Endothelial cell of umbilical vein (primary cell): ENCODE measurements around the gene COX14. TPM values are rescaled to one million over a fixed set of nuclear protein-coding genes. Genes with fewer than 3 reads are reported as not detected.

Experiments used
- Bru-seq: library from RNA; stranded (reverse); fragments of 400-500 nt; gene quantifications from one replicate; lab custom pipeline; 2021; lab: Mats Ljungman, UMichigan
- BruChase-seq, 2 experiments: library from RNA; stranded (reverse); fragments of 400-500 nt; gene quantifications; one replicate each; lab custom pipeline; 2021; lab: Mats Ljungman, UMichigan
- BruUV-seq: library from RNA; stranded (reverse); fragments of 400-500 nt; replicated peaks from 2 replicates; lab custom pipeline; 2021; lab: Mats Ljungman, UMichigan
- CTCF ChIA-PET: fragments of 300-600, 350-600 bp; sonication (Branson Sonifier 250); formaldehyde crosslinking; loops from one replicate; lab custom pipeline; 2021; ENCODE audit warnings: antibody characterized with exemption, inconsistent platforms; lab: Charles Lee
- POLR2A ChIA-PET: fragments of 300-600, 350-600 bp; sonication (Branson Sonifier 250); formaldehyde crosslinking; loops from one replicate; lab custom pipeline; 2021; ENCODE audit warnings: antibody characterized with exemption, inconsistent platforms; lab: Charles Lee
- DNase-seq: peaks from one replicate; pipeline ENCODE4 v3.0.0-alpha.2; 2011; ENCODE audit warnings: low read depth, low spot score
- FAIRE-seq: peaks from 2 replicates; lab custom pipeline; 2011; peaks lifted over from hg19 to GRCh38; lab: Jason Lieb, UNC
- H2AFZ ChIP-seq: 2 replicates; pipeline ENCODE4 v1.6.0; 2012; ENCODE audit warnings: low read depth, low read length, control low read depth, inconsistent platforms
- H3K27ac ChIP-seq: 2 replicates; pipeline ENCODE4 v1.5.1; 2011; ENCODE audit warnings: low read depth, mild to moderate bottlenecking, control low read depth, low read length, moderate library complexity; ENCODE audit not compliant: insufficient read depth
- H3K27me3 ChIP-seq, 2 experiments: 2 replicates each; pipeline versions ENCODE4 v1.6.0 to v1.6.1; 2011; ENCODE audit warnings: low read length in 2 of 2, mixed read lengths in 1 of 2; ENCODE audit not compliant: control insufficient read depth in 2 of 2, insufficient read depth in 2 of 2
- H3K36me3 ChIP-seq, 2 experiments: 2 replicates in 1 of 2; 3 replicates in 1 of 2; pipeline ENCODE4 v1.5.1; 2011; ENCODE audit warnings: low read length in 2 of 2, mild to moderate bottlenecking in 1 of 2, moderate library complexity in 1 of 2; ENCODE audit not compliant: control insufficient read depth in 2 of 2, insufficient read depth in 2 of 2; ENCODE audit errors: extremely low read depth in 1 of 2
- H3K4me1 ChIP-seq: 3 replicates; pipeline ENCODE4 v1.5.1; 2011; ENCODE audit warnings: mild to moderate bottlenecking, low read length; ENCODE audit not compliant: control insufficient read depth, insufficient read depth; ENCODE audit errors: extremely low read depth
- H3K4me2 ChIP-seq: 2 replicates; pipeline ENCODE4 v1.6.1; 2011; ENCODE audit warnings: low read length, control low read depth, mixed read lengths; ENCODE audit not compliant: insufficient read depth
- H3K4me3 ChIP-seq, 3 experiments: fragments of 200-600 bp in 1 of 3; sonication (generic), shearing (Covaris generic) in 1 of 3; replicated peaks in 1 of 3; 2 replicates each; pipeline ENCODE4 v1.5.1; 2011 to 2016; ENCODE audit warnings: control low read depth in 3 of 3, low read length in 3 of 3, mild to moderate bottlenecking in 2 of 3, inconsistent platforms in 1 of 3, low read depth in 1 of 3, moderate library complexity in 1 of 3; ENCODE audit not compliant: insufficient read depth in 1 of 3
- H3K79me2 ChIP-seq: 2 replicates; pipeline ENCODE4 v1.6.0; 2012; ENCODE audit warnings: low read length, inconsistent platforms; ENCODE audit not compliant: control insufficient read depth, insufficient read depth
- H3K9ac ChIP-seq: replicated peaks from 2 replicates; pipeline ENCODE3; 2011; ENCODE audit warnings: low read length, control low read depth; ENCODE audit not compliant: insufficient read depth; ENCODE audit errors: extremely low read depth
- H3K9me1 ChIP-seq: replicated peaks from 3 replicates; pipeline ENCODE4 v1.6.0; 2011; ENCODE audit warnings: mild to moderate bottlenecking, low read length; ENCODE audit not compliant: control insufficient read depth, insufficient read depth; ENCODE audit errors: extremely low read depth
- H3K9me3 ChIP-seq: replicated peaks from 2 replicates; pipeline ENCODE4 v1.5.1; 2012; ENCODE audit warnings: low read length, inconsistent platforms; ENCODE audit not compliant: control insufficient read depth, insufficient read depth
- H4K20me1 ChIP-seq: replicated peaks from 2 replicates; pipeline ENCODE3; 2011; ENCODE audit warnings: mild to moderate bottlenecking, low read length; ENCODE audit not compliant: control insufficient read depth, insufficient read depth; ENCODE audit errors: extremely low read depth
- GATA2 ChIP-seq: IDR thresholded peaks from 2 replicates; pipeline ENCODE4 v1.7.0; 2011; ENCODE audit warnings: low read depth, mild to moderate bottlenecking, moderate library complexity, mixed read lengths, low read length; ENCODE audit not compliant: insufficient read length, insufficient read depth
- POLR2A ChIP-seq: IDR thresholded peaks from 2 replicates; pipeline ENCODE4 v1.6.1; 2012; ENCODE audit warnings: low read depth, mild to moderate bottlenecking, control low read depth, low read length
- POLR2AphosphoS5 ChIP-seq: IDR thresholded peaks from 2 replicates; pipeline ENCODE4 v1.6.1; 2012; ENCODE audit warnings: low read depth, mild to moderate bottlenecking, control low read depth, low read length, moderate library complexity; ENCODE audit not compliant: insufficient read depth
- dilution Hi-C: fragments of 300-500 bp; cut with MboI; formaldehyde crosslinking; loops from one replicate; pipeline ENCODE4 v1.15.0; 2019; ENCODE audit warnings: low sequenced_read_pairs; ENCODE audit not compliant: extremely low pct_ligation_motif_present
- intact Hi-C: fragments of 100-400 bp; cut with micrococcal nuclease; formaldehyde crosslinking; loops from one replicate; pipeline ENCODE4 v1.10.0; 2022
- long read RNA-seq: library from polyadenylated mRNA; stranded (forward); transcript quantifications from one replicate; pipeline ENCODE4 v2.0.0, GENCODE V29; 2021
- polyA minus RNA-seq, 3 experiments: library from RNA; depleted of rRNA, polyadenylated mRNA; stranded (reverse); fragments of >200 nt; gene quantifications; 1 replicate in 1 of 3; 2 replicates in 2 of 3; pipeline ENCODE4 v1.2.3, GENCODE V29; 2011
- polyA plus RNA-seq, 4 experiments: library from polyadenylated mRNA; depleted of rRNA in 3 of 4; stranded (reverse) in 3 of 4; unstranded in 1 of 4; fragments of >200 nt; gene quantifications; 2 replicates each; pipeline versions ENCODE4 v1.2.1 to v1.2.3, GENCODE V29; 2011 to 2012; ENCODE audit warnings: missing spikeins in 1 of 4
- total RNA-seq: library from RNA; stranded (reverse); gene quantifications from 2 replicates; pipeline ENCODE4 v1.2.3, GENCODE V29; 2021
- TF ChIP-seq, protein P1 (sequence below), 2 donors: IDR thresholded peaks; 1 replicate in 1 of 2; 2 replicates in 1 of 2; pipeline ENCODE4 v1.5.1; 2011; ENCODE audit warnings: low read length in 2 of 2, mild to moderate bottlenecking in 2 of 2, moderate library complexity in 2 of 2, control low read depth in 1 of 2, inconsistent platforms in 1 of 2, low read depth in 1 of 2; ENCODE audit not compliant: insufficient read depth in 1 of 2; ENCODE audit errors: extremely low read depth in 1 of 2
- TF ChIP-seq, protein P2 (sequence below): IDR thresholded peaks from 2 replicates; pipeline ENCODE4 v1.6.1; 2011; ENCODE audit not compliant: insufficient read depth, insufficient read length

COX14 gene
- total RNA-seq (40.0 and 40.3 TPM in 2 replicates), polyA plus RNA-seq (106 and 114 TPM in 2 replicates), polyA minus RNA-seq (47.8 and 48.2 TPM in 2 replicates), Bru-seq, nascent RNA (percentile 74 among the genes with signal in this experiment), BruChase-seq, experiment 1, labeled RNA remaining after a 6-hour chase (percentile 93 among the genes with signal in this experiment), BruChase-seq, experiment 2, labeled RNA remaining after a 2-hour chase (percentile 82 among the genes with signal in this experiment)
- polyA plus RNA-seq (2011; cell fraction: cytosol; rRNA removed), result 94.7 and 115 TPM in 2 replicates
- polyA plus RNA-seq (2011; cell fraction: nucleus; rRNA removed), result 22.1 and 26.6 TPM in 2 replicates
- 59.2 and 75.4 TPM in 2 replicates for polyA plus RNA-seq (2012)
- 26.9 TPM for polyA minus RNA-seq (2011; cell fraction: cytosol; rRNA and poly(A)+ RNA removed)
- 13.0 and 16.5 TPM in 2 replicates for polyA minus RNA-seq (2011; cell fraction: nucleus; rRNA and poly(A)+ RNA removed)
- long read RNA-seq, transcript COX14-203 (2 exons, 739 nt), result major isoform, 111 of 125 reads
- long read RNA-seq, partial matches to known transcripts, result 10 of 125 reads
- long read RNA-seq, other reads (novel, unspliced or antisense), result 1 of 125 reads

GRCh38 chr12:50111693-50112455, at the start of gene COX14:
TSS of gene COX14 (plus strand) at chr12:50112236. CDS start at chr12:50120044, 7,808 bp downstream.
- Histone ChIP-seq H3K36me3 (peaks cover 0 to 2% of the 10 kb centered on the region in 2 experiments), H3K27ac (peak within 1 kb of the TSS; percentile 6), H3K4me1 (peaks cover 9% of the 10 kb centered on the region), H3K4me3 (peak within 1 kb of the TSS; percentile 0 to 76 (median 59)), H3K9me3 (no peaks in the 10 kb centered on the region), H3K27me3 (no peaks in the 10 kb centered on the region), H3K79me2 (peaks cover 9% of the 10 kb centered on the region), H3K9me1 (no peaks in the 10 kb centered on the region), H2AFZ (peak within 1 kb of the TSS; percentile 90), H3K4me2 (peak within 1 kb of the TSS; percentile 17), H4K20me1 (no peaks in the 10 kb centered on the region), H3K9ac (peak within 1 kb of the TSS; percentile 44)
- ChIA-PET POLR2A (interaction anchor here (1.0 to 2.3 kb wide), 5 partner anchors 9 to 56 kb away, joined by 3 to 20 read pairs (median 7); partner anchors contain the start of genes CERS5 and SMARCD1), CTCF (interaction anchor here (0.5 to 4.5 kb wide), 35 partner anchors 9 to 652 kb away, joined by 3 to 89 read pairs (median 6); partner anchors contain the start of genes ATF1, CERS5, GPD1 and LIMA1)
- TF ChIP-seq POLR2A (peak; percentile 92), POLR2AphosphoS5 (peak; percentile 67), GATA2 (no peak)
- TF ChIP-seq, protein P1, sequence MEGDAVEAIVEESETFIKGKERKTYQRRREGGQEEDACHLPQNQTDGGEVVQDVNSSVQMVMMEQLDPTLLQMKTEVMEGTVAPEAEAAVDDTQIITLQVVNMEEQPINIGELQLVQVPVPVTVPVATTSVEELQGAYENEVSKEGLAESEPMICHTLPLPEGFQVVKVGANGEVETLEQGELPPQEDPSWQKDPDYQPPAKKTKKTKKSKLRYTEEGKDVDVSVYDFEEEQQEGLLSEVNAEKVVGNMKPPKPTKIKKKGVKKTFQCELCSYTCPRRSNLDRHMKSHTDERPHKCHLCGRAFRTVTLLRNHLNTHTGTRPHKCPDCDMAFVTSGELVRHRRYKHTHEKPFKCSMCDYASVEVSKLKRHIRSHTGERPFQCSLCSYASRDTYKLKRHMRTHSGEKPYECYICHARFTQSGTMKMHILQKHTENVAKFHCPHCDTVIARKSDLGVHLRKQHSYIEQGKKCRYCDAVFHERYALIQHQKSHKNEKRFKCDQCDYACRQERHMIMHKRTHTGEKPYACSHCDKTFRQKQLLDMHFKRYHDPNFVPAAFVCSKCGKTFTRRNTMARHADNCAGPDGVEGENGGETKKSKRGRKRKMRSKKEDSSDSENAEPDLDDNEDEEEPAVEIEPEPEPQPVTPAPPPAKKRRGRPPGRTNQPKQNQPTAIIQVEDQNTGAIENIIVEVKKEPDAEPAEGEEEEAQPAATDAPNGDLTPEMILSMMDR (IDR thresholded peaks at IDR 0.05; ENCODE audit: extremely low read depth in 1 of 2, insufficient read depth in 1 of 2, low read depth in 1 of 2, low read length in 2 of 2), result peak; percentile 98 to 99
- TF ChIP-seq, protein P2, sequence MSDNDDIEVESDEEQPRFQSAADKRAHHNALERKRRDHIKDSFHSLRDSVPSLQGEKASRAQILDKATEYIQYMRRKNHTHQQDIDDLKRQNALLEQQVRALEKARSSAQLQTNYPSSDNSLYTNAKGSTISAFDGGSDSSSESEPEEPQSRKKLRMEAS, result peak; percentile 92
- DNase-seq (peak; percentile 100), FAIRE-seq (peak; percentile 100)
- intact Hi-C loops (loop anchor here (1.0 kb wide), 4 partner anchors 27 to 63 kb away; partner anchors contain the start of genes CERS5 and SMARCD1), dilution Hi-C loops (no loop called here)
- no TSS peak for BruUV-seq
